Right renal cortex interstitium (tissue), 3 donors: Measurements from ENCODE around the gene CACNA1B. TPM values are rescaled to one million over a fixed set of nuclear protein-coding genes. Genes with fewer than 3 reads are reported as not detected.
"Not testable (repeated sequence)": the region's sequence is repeated elsewhere in the genome, so short reads cannot be mapped to it uniquely, and the experiment has no call there.

Source experiments
- DNase-seq, 3 donors: peaks; one replicate each; pipeline ENCODE4 v3.0.0-alpha.2; 2013; ENCODE audit warnings: low read depth in 3 of 3, low spot score in 2 of 3
- polyA plus RNA-seq, 3 donors: library from polyadenylated mRNA; unstranded; fragments of 120-200 nt; gene quantifications; one replicate each; pipeline ENCODE4 v1.2.1, GENCODE V29; 2013; ENCODE audit not compliant: insufficient read length in 3 of 3

Gene CACNA1B
- polyA plus RNA-seq, 3 donors, result 0.11 to 0.18 (median 0.17) TPM

DNA sequence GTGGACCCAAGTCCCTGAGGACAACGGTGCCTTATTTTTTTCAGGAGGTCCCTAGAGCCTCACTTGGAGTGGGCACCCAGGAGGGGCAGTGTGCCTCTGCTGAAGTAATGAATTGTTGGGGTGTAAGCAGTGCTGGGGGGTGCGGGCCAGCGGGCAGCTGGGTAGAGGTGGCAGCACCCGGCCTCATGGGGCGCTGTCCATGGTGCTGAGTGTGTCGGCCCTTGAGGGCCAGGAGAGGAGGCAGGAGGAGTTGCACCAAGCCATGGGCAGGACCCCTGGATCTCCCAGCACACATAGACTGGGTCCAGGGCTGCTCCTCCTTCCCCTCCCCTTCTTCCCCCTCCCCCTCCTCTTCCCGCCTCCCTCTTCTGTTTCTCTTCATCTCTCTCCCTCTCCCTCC is 7.0 kb downstream of the CACNA1B start:
- not testable (repeated sequence) for DNase-seq

DNA sequence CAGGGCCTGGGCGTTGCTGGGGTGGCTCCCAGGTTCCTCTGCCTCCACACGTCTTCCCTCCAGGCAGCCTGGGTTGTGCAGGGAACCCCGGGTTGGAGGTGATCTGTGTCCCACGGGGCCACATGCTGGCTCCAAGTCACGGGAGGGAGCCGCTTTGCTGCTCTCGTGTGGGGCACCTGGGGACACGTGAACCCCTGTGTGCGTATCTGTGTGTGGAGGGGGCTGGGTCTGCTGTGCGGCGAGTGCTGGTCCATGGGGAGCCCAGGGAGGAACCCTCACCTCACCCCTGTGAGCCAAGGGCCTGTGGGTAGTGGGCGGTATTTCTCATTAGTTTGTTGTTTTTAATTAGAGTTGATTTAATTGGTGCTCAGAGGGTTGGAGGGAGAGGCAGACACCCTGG is 7.5 kb downstream of the CACNA1B start:
- DNase-seq, result not testable (repeated sequence)

DNA sequence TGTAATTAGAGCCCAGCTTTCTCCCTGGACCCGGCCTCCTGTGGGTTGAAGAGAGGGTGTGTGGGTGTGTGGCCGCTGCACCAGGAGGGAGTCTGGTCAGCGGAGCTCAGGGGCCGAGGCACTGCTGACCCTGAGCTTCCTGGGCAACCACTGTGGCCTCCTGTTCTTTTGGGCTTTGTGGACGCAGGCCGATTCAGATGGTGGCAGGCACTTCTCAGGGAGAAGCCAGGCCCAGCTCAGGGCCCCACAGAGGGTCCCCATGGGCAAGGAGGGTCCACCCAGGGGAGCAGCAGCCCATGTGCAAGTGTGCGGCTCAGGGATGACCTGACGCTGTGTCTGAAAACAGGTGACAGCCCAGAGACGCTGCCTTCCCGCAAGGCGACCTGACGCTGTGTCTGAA is 11.0 kb downstream of the CACNA1B start:
- DNase-seq, result not testable (repeated sequence)

DNA sequence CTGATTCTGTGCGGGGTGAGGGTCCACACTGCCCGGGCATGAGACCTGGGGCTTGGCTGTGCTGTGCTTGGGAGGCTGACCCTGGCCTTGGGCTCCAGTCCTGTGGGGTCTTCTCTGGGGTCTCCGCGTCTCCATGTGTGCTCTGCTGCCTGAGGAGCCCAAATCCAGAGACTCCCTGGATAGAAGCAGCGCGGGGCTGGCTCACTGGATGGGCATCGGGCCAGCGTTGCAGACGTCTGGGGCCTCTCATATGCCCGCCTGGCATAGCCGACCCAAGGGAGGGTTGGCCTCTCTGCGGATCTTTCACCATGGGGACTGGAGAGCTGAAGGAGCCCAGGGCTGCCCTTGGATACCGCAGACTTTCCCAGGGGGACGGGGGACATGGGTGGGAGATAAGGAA is 12.4 kb downstream of the CACNA1B start:
- not testable (repeated sequence) for DNase-seq

DNA sequence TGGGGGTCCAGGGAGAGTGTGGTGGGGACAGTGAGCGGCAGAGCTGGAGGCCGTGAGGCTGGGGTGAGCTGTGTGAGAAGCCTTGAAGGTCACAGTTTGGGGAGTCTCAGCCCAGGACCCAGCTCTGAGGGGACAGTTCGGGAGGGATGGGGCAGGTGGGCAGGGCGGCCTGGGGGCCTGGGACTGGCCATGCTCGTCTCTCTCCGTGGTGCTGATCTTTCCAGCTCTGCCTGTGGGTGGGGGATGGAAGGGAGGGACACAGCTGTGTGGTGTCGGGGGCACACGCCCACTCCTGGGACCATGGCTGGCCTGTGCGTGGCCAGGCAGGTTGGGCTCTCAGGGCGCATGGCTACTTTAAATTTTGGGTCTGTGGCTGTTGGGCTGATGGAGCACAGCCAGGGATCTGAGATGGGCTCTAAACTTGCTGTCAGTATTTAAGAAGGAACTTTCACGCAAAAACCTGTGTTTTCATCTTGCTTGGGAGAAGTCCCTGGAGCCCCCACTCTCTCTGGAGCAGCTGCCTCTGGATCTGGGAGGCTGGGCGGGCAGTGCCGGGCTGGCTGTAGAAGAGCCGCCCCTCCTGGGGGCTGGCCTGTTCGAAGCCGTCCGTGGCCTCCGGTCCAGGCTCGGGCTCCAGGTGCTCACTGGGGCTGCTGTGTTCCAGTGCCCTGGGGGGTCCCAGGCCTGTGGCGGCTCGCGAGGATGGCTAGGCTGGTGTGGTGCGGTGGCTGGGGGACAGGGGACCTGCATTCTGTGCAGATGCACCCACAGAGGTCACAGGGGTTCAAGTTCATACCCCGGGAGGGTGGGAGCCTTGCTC is 13.4 kb downstream of the CACNA1B start:
- not testable (repeated sequence) for DNase-seq

DNA sequence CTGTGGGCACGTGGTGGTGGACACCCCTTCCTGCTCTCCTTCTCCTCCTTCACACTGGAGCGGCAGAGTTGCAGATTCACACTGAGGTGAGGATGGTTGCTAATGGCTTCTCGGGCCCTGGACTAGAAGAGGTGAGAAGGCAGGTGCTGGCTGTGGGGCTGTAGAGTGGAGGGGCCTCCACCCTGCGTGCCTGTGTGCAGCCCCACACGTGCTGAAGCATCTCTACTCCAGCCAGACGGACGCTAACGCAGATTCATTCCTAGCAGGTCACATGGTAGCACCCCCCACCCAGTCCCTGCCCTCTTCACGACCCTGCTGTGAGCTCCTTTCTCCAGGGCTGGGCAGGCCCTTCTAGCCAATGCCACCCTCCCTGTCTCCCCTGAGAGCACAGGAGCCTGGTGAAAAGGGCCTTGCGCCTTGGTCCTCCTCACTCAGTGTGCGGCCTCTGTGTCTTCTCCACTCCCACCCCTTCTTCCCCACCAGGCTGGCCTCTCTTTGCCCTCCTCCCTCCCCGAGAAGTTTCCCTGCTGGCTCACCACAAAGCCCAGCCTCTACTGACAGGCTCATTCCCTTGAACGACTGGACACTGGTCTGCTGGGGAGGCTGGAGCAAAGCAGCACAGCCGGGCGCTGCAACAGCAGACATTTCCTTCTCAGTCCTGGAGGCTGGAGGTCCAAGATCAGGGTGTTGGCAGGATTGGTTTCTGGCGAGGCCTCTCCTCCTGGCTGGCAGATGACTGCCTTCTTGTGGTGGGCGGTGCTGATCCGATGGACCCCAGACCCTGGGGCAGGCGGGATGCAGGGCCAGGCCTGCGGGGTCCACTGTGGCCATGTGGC is 14.2 kb downstream of the CACNA1B start:
- DNase-seq, result no peak

DNA sequence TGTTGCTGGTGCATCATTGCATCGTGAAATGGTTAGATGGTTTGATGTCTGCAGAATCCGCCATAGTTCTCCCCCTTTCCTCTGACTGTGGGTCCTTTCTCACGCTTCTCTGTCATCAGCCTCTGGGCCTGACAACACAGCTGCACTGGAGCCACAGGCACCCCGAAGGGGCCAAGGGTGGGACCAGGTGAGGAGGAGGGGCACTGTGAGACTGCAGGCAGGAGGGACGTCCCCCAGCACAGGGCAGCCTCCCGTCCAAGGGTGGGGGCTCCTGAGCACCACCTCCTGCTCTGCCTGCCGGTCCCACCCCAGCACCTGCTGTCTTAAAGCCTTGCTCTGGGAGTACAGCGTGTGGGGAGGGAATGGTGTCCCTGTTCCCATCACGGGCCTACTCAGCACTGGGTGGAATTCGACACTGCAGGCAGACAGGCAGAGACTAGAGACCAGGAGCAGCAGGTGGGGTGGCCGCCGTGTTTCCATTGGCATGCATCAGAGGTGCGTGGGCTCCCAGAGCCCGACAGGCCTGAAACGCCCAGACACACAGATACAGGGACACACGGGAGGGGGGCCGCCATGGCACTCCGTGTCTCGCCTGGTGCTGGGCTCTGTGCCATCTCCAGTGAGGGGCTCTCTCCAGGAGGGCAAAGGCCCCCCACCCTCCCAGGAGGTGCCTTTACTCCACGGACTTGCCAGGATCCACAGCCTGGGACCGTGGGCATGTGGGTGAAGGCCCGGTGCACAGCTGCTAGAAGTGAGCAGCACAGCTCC is 15.0 kb downstream of the CACNA1B start:
- no peak for DNase-seq

DNA sequence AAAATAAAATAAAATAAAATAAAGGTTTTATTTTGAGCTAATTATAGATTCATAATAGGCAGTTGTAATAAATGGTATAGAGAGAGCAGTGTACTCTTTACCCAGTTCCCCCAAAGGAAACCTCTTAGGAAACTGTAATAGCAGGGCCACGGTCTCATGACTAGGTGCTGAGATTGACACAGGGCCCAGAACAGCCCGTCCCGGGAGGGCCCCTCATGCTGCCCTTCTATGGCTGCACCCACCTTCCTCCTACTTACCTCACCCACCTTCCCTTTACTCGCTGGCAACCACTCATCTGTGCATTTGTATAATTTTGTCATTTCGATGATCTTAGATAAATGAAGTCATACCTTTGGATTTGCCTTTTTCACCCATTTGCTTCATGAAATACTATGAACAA is 16.1 kb downstream of the CACNA1B start:
- DNase-seq, result no peak

DNA sequence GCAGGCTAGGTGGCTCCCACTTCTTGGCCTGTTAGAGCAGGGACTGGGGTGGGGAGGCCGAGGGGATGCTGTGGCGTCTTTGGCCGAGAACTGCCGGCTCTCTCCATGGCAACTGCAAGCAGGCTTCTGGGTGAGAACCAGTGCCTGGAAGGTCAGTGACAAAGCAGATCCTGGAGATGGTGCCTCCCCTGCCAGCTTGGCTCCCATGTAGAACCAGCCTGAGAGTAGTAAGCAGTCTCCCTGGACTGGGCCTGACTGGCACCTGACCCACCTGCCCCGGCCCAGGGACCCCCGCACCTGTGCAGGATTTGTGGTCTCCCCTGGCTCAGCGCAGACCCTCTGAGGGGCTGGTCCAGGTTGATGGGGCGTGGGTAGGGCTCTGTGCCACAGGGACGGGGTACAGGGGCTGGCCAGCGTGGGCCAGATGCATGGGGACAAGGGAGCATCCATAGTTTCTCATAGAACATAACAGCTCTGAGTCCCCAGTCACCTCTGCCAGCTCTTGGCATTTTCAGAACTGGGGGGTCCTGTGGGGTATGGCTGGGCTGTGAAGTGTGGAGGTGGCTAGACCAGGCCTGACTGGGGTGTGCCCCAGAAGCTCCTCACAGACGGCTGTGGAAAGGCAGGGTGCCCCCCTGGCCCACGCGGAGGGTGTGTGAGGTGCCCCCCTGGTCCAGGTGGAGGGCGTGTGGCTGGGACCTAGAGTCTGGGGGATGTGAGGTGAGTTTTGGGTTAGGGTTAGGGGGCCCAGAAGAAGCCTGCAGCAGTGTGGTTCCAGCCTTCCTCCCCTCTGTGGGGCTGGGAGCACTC is 22.2 kb downstream of the CACNA1B start:
- no peak for DNase-seq

DNA sequence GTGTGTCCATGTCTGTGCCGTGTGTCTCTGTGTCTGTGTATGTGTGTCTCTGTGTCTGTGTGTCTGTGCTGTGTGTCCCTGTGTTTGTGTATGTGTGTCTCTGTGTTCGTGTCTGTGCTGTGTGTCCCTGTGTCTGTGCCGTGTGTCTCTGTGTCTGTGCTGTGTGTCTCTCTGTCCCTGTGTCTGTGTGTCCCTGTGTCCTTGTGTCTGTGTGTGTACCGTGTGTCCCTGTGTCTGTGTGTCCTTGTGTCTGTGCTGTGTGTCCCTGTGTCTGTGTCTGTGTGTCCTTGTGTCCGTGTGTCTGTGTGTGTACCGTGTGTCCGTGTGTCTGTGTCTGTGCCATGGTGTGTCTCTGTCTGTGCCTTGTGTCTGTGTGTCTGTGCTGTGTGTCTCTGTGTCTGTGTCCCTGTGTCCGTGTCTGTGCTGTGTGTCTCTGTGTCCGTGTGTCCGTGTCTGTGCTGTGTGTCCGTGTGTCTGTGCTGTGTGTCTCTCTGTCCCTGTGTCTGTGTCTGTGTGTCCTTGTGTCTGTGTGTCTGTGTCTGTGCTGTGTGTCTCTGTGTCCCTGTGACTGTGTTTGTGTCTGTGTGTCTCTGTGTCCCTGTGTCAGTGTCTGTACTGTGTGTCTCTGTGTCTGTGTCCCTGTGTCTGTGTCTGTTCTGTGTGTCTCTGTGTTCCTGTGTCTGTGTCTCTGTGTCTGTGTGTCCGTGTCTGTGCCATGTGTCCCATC is 23.2 kb downstream of the CACNA1B start:
- no peak for DNase-seq

DNA sequence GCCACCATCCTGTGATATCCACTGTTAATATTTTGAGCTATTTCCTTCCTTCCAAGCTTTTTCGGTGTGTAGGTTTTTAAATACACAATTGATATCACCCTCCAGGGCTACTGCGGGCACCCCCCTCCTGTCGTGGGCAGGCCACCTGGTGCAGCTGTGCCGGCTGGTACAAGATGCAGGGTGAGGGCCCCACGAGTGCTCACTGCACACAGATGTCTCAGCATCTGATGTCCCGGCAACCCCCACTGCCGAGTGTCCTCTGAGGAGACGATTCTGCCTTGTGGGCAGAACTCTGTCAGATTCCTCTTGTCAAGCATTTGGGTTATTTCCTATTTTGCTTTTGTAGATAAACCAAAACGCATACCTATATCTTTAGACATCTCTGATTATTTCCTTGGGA is 25.1 kb downstream of the CACNA1B start:
- no peak for DNase-seq

DNA sequence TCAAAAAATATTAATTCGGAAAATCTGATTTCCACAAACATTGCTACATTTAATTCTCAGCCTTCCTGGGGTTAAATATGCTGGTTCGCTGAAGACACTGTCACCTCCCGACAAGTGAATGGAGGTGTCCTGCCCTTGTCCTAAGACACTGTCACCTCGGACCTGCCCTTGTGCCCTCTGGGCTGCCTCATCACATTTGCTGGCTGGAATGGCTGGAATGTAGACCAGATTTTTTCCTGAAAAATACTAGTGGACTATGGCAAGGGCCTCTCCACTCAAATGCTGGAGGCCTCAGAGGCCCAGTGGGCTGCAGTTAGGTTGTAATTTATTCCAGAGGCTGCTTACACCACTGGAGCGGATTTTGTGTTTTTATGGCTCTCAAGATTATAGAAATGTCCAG is 28.2 kb downstream of the CACNA1B start:
- DNase-seq, result no peak

DNA sequence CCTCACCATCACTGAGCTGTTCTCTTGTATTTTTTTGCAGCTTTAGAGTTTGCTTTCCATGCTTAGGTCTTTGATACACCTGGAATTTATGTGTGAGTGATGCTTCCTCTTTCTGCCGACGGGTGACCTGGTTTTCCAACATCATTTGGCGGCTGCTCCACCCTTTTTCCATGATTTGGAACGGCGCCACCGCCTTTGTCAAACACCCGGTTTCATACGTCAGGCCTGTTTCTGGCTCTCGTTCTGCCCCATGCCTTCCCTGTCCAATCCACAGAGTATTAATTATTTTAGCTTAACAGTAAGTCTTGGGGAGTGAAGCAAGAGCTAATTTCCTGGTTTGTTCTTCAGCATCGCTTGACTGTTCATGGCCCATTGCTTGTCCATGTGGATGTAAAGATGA is 30.2 kb downstream of the CACNA1B start:
- DNase-seq, result no peak

DNA sequence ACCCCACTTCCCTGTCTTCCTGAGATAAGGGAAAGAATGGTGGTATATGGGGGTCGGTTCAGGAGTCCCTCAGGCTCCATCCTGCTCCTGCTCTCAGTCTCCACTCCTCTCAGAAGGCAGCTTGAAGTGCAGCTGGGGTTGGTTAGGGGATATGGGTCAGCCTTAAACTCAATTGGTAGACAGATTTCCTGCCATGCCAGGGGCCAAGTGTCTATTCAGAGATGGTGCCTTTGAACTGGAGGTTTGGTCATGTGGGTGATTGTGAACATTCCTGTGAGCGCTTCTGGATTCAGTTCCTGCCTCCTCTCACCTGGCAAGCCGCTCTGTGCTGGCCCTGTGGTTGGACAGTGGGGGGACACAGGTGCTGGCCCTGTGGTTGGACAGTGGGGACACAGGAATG is 35.1 kb downstream of the CACNA1B start:
- DNase-seq, result no peak

DNA sequence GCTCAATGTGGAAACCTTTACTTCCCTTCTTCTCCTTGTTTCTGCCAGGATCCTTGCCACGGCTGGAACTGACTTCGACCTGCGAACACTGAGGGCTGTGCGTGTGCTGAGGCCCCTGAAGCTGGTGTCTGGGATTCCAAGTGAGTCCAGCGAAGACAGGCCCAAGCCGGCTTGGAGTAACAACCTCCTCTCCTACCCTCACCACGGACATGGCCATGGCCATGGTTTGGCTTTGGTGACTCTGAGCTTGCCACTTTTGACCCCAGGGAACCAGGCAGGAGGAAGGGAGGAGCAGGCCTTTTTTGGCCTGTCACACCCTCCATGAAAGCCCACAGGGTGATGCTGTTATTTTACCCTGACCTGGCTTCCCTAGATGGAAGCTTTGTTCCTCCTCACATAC is 35.5 kb downstream of the CACNA1B start:
- no peak for DNase-seq

DNA sequence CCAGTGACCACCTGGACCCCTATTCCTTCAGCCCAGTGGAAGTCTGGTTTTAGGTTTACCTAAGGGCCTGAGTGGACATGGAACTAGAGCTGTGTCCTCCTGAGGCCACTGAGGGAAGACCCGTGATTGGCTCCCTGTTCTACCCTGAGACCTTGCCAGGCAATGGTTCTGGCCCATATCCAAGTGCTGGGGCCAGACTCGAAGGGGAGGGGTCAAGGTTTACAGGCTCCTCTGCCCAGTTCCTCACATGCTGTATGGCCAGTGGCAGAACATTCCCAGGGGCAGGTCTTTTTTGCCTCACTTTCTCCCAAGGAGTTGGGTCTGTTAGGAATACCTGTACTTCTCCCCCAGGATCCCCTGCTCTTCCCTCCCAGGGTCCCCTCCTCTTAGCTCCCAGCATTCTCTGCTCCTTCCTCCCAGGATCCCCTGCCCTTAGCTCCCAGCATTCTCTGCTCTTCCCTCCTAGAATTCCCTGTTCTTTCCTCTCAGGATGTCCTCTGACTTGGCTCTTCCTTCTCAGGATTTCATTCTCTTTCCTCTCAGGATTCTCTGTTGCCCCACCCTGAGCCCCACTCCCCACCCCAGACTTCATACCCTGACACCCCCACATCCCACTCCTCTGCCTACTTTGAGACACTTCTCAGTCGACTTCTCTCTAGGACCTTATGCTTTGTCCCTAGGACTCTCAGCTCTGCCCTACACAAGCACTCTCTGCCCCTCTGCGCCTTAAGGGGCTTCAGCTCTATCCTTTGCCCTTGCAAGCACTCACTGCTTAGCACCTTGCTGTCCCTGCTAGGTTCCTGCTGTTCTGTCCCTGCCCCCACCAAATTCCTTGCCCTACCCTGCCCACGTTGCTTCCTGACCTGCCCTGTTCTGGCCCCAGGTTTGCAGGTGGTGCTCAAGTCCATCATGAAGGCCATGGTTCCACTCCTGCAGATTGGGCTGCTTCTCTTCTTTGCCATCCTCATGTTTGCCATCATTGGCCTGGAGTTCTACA is 36.5 kb downstream of the CACNA1B start:
- DNase-seq, result no peak

DNA sequence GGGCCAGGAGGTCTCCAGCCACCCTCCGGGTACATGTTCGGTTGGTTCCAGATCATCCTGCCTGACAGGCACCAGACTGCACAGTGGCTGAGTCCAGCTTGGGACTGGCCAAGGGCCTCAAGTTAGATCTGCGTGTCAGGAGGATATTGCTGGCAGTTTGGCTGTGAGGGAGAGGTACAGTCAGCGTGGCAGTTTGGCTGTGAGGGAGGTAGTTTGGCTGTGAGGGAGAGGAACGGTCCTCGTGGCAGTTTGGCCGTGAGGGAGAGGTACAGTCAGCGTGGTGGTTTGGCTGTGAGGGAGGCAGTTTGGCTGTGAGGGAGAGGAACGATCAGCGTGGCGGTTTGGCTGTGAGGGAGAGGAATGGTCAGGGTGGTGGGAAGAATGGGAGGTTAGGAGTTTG is 39.0 kb downstream of the CACNA1B start:
- DNase-seq, result no peak

DNA sequence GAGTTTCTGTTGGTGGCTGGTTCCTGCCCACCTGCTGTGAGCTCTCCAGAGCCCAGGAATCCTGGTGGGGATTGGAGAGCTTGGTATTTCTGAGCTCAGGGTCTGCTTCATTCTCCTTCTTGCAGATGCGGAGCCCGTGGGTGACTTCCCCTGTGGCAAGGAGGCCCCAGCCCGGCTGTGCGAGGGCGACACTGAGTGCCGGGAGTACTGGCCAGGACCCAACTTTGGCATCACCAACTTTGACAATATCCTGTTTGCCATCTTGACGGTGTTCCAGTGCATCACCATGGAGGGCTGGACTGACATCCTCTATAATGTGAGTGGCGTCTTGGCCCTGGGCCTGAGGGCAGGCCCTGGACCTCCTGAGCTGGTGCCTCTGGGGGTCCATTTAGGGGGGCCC is 39.5 kb downstream of the CACNA1B start:
- no peak for DNase-seq
